Airway epithelial cell (primary cell): ENCODE results near the gene ERCC1. TPM values are rescaled to one million over a fixed set of nuclear protein-coding genes. Genes with fewer than 3 reads are reported as not detected.

Experiments
- total RNA-seq: library from RNA; depleted of rRNA; stranded (reverse); fragments of >200 nt; gene quantifications from 2 replicates; pipeline ENCODE4 v1.2.3, GENCODE V29; 2015

Gene ERCC1
- 116 and 129 TPM in 2 replicates for total RNA-seq

DNA sequence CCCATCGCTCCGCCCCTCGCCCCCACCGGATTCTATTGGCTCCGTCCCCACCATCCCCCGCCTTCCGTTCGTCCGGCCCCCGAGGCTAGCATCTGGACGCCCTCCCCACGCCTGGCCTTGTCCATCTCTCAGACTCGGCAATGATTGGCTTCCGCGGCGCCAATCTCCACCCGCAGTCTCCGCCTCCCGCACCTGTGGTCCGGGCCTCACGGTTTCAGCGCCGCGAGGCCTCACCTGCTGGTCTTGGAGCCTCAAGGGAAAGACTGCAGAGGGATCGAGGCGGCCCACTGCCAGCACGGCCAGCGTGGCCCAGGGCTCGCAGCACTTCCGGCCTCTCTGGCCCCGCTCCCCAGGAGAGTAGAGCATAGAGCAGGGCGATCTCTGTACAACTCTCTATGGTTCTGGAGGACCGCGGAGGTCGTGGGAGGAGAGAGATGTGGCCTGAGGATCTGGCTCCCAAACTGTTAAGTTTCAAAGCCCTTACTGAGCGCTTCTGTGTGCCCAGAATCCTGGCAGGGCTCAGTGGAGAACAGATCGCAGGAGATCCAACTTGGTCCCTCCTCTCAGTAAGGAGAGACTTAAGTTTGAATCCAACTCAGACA is at the start of gene ERCC1:
Gene ERCC1, minus strand, starts transcription at position 329 of the 602 bp plus-strand sequence. CDS start 543 bp downstream, outside the sequence.

DNA sequence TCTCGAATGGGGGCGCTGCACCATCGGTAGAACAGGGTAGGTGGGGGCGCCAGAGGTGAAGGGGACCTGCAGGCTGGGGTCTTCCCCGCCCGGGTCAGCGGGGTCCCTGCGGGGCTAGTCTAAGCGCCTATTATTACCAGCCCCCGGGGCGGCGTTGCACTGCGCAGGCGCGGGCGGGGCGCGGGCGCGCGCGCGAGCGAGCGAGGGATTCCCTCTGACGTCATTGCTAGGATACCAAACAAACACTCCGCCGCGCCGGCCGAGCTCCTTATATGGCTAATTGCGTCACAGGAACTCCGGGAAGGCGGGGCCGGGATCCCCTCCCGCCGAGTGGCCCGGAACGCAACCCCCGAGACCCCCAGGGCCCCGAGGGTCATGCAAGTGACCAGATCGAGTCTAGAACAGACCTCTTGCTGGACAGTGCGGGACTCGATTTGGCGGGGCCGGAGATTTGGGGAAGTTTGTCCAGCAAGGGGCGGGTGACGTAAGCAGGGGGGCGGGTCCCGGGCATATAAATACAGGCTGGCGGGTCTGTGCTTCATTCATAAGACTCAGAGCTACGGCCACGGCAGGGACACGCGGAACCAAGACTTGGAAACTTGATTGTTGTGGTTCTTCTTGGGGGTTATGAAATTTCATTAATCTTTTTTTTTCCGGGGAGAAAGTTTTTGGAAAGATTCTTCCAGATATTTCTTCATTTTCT is 43.9 kb upstream of the ERCC1 start, which contains the start of gene FOSB:
Gene FOSB, plus strand, starts transcription at position 541 of the 703 bp plus-strand sequence. CDS start 591 bp downstream, outside the sequence.

DNA sequence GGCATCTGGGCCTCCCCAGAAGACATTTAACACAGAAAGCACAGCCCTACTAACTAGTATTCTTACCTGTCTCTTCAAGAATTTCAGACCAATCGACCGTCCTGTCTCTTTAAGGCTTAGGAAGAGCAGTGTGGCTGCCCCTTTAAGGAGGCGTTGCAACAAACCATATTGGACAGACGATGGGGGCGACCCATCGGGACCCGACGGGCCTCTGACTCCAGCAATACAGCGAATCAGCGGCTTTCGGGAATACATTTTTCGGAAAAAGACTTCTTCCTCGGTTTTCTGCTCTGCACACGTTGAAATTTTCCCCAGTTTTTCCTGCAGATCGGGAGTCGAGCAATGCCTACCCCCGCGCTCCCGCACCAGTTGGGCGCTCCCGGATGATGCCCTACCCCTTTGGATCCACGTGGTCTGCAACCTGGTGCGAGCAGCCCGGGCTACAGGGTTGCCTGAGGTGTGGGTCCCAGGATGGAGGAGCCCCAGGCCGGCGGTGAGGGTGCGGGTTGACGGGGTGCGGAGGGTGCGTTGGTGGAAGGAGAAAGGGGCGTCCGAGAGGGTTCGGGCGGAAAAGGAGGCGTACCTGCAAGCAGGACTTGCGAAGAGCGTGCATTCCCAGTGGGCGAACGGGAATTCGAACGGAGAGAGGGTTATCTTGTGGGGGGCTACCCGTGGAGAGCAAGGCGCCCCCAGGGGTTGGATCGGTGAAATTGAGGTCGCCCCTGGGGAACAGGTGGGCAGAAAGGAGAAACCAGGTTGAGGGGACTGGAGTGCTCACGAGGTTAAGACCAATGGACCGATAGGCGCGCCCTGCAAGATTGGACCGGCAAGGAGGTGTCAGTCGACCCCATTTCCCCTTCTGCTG is 17.3 kb downstream of the ERCC1 start, which contains the start of gene POLR1G:
Gene POLR1G, plus strand, starts transcription at position 419 of the 865 bp plus-strand sequence. Its CDS starts 53 bp downstream, at position 472.

DNA sequence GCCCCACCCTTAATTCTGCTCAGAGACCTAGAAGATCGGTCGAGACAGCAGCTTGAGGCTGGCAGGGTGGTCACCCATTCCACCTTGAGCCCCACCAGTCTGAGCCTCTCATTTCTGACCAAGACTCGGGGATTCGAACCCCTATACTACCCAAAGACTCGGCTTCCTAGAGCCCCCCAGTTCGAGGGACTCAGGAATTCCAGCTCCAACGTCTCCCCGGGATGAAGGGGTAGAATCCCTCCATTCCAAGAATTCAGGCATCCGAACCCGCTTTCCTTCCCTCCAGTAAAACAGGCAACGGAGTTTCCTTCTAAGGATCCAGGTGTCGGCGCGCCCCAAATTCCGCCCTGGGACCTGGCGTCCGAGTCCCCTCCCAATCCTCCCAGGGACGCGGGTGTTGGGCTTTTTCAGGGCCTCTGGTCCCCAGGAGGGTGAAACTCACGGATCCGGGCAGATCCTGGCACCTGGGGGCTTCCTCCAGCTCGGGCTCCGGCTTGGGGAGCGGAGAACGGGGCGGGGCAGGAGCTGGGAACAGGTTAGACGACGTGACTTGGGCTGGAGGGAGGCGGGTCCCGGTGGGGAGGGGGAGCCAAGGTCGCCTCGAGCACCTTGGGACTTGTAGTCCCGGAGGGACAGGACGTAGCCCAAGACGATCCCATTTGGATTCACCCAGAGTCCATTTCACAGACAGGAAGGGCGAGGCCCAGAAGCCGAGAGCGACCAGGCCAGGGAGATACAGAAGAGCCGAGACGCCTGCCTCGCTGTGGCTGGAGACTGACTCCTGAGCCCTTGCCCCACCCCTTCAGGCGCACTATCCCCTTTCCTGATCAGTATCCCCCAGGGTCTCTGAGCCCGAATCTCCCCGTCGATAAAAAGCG is 18.9 kb downstream of the ERCC1 start, which contains the start of gene PPP1R13L:
Gene PPP1R13L, minus strand, starts transcription at position 513 of the 878 bp plus-strand sequence. CDS start 6,751 bp downstream, outside the sequence.

DNA sequence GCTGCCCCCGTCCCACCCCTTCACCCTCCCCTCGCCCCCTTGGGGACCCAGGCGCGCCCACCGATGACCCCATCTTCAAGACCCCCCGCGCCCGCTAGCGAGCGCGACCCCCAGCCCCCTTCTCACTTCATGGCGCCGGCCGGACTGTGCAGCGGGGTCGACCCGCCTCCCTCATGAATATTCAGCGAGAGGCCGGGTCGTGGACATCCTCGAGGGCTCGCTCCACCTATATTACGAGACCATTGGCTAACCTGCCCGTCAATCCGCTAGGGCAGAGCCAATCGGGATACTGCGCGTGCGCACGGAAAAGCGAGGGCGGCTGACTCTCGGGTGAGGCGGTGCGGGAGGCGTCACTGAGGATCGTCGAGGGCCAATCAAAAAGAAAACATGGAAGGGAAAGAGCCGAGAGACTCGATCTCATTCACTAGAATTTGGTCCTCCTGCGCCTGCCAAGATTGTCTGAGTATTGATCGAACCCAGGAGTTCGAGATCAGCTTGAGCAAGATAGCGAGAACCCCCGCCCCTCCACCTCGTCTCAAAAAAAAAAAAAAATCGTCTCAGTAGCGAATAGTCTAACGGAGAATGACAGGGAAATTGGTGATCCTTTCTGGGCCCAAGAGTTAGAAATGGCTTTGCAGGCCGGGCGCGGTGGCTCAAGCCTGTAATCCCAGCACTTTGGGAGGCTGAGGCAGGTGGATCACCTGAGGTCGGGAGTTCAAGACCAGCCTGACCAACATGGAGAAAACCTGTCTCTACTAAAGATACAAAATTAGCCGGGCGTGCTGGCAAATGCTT is 53.1 kb downstream of the ERCC1 start, which contains the start of gene ERCC2:
Gene ERCC2, minus strand, starts transcription at position 164 of the 795 bp plus-strand sequence. Its CDS starts 33 bp downstream, at position 131.

Other genes starting within 250 kb of the ERCC1 start
- gene TRAPPC6A, start 245.7 kb downstream of the ERCC1 start, total RNA-seq: 10.2 and 15.7 TPM in 2 replicates
- 11.4 and 13.3 TPM in 2 replicates for gene BLOC1S3, start 245.1 kb downstream of the ERCC1 start, total RNA-seq
- gene EXOC3L2, start 178.5 kb downstream of the ERCC1 start, total RNA-seq: 0.21 and 0.46 TPM in 2 replicates
- 17.9 and 26.0 TPM in 2 replicates for gene MARK4, start 172.6 kb downstream of the ERCC1 start, total RNA-seq
- gene CKM, start 101.0 kb downstream of the ERCC1 start, total RNA-seq: not detected in 2 replicates
- 50.2 and 51.0 TPM in 2 replicates for gene KLC3, start 83.2 kb downstream of the ERCC1 start, total RNA-seq
- gene ERCC2, start 53.3 kb downstream of the ERCC1 start, total RNA-seq: 22.2 and 24.0 TPM in 2 replicates
- 64.0 and 90.9 TPM in 2 replicates for gene PPP1R13L, start 18.8 kb downstream of the ERCC1 start, total RNA-seq
- gene POLR1G, start 17.3 kb downstream of the ERCC1 start, total RNA-seq: 14.9 and 15.9 TPM in 2 replicates
- gene FOSB, start 44.1 kb upstream of the ERCC1 start, total RNA-seq: 17.5 and 19.0 TPM in 2 replicates
- 7.1 and 10.5 TPM in 2 replicates for gene RTN2, start 73.1 kb upstream of the ERCC1 start, total RNA-seq
- 3.0 and 3.9 TPM in 2 replicates for gene PPM1N, start 74.5 kb upstream of the ERCC1 start, total RNA-seq
- 130 and 137 TPM in 2 replicates for gene VASP, start 83.6 kb upstream of the ERCC1 start, total RNA-seq
- 11.7 and 13.1 TPM in 2 replicates for gene OPA3, start 160.9 kb upstream of the ERCC1 start, total RNA-seq
- gene GPR4, start 178.3 kb upstream of the ERCC1 start, total RNA-seq: not detected in 2 replicates
- 54.8 and 64.7 TPM in 2 replicates for gene EML2, start 215.5 kb upstream of the ERCC1 start, total RNA-seq
- gene GIPR, start 244.3 kb upstream of the ERCC1 start, total RNA-seq: 1.2 and 3.7 TPM in 2 replicates